HG03135 (cell line): ENCODE results near the gene C11orf58.

ENCODE experiments used
- ATAC-seq: cut with Tn5 transposase; IDR thresholded peaks from one replicate; pipeline ENCODE4 v1.9.1; 2021; ENCODE audit warnings: mild to moderate bottlenecking, moderate library complexity; ENCODE audit not compliant: unreplicated experiment

C11orf58 gene

GRCh38 chr11:16767957-16768356 lies 29.5 kb downstream of the C11orf58 start:
- no peak for ATAC-seq

DNA sequence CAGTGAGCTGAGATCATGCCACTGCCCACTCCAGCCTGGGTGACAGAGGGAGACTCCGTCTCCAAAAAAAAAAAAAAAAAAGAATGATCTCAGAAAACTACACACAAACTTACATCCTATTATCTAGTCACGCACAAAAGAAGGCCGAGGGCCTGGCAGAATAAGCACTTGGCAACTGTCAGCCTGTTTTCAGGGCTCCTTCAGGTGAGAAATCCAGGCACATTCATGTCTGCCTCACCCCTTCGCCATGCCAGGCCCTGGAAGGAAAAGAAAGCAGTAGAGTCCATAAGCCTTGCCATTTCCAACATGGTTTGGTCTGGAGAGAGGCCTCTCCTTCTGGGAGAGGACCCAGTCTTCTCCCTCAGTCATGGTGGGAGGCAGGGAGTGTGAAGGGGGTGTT lies 30.9 kb downstream of the C11orf58 start:
- ATAC-seq, result no peak

DNA sequence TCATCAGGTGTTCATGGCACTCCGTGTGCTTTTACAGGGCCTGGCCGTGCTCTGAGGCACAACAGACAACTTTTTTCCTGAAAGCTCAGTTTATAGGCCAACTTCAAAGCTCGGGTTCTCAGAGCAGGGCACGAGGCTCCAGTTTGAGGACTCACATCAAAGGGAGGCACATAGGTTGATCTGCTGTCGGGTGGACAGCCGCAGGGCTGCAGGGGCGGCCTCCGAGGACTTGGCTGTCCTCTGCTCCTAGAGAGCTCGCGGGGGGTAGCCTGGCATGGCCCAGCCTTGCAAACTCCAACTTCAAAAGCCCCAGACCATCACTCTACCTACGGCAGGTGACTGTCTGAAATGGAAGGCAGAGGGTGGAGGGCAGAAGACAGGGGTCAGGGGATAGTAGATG lies 31.6 kb downstream of the C11orf58 start:
- no peak for ATAC-seq

- no peak for ATAC-seq
Observed at GRCh38 chr11:16771350-16772140, 33.1 kb downstream of the C11orf58 start.

- ATAC-seq, result no peak
Observed at GRCh38 chr11:16772141-16772512, 33.7 kb downstream of the C11orf58 start.

DNA sequence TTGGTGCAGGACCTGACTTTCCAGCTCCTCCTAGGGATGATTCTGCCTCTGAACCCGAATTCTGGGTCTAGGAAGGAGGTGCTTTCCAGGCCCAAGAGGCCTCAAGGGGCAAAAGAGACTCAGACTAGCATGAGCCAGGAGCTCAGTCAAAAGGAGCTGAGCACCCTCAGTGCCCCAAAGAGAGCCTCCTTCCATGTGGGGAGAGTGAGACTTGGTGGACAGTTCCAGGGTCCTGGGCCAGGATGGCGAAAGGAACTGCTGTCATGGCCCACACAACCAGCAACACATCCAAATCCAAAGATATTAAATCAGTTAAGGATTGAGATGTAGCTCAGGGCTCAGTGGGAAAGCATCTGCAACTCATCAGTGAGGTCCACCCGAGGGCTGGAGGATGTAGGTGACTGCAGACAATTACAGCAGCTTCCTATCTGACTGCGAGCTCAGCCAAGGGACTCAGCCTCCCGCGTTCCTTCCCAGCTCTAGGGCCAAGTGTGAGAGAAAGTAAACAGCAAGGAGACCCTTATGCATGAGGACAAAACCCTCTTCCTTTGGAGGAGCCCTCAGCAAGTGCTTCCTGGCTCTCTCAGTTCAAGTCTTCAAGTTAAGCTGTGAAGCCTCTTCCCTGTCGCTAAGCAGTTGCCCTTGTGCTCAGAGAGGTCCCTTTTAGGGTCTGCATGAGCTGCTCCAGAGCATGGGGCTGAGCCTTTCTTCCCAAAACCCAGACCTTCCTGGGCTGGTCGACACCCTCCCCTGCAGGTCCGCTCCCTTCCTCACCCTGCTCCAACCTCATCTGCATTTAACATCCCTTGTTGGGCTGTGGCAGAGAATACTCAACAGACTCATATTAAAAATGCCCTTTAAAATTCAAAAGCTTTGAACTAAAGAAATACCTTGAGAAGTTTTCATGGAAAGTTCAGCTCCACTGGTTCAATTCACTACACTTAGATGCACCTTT lies 35.8 kb downstream of the C11orf58 start:
- ATAC-seq, result no peak

GRCh38 chr11:16774936-16775613 lies 36.6 kb downstream of the C11orf58 start:
- ATAC-seq, result no peak

GRCh38 chr11:16775614-16776283 lies 37.3 kb downstream of the C11orf58 start:
- ATAC-seq, result no peak

DNA sequence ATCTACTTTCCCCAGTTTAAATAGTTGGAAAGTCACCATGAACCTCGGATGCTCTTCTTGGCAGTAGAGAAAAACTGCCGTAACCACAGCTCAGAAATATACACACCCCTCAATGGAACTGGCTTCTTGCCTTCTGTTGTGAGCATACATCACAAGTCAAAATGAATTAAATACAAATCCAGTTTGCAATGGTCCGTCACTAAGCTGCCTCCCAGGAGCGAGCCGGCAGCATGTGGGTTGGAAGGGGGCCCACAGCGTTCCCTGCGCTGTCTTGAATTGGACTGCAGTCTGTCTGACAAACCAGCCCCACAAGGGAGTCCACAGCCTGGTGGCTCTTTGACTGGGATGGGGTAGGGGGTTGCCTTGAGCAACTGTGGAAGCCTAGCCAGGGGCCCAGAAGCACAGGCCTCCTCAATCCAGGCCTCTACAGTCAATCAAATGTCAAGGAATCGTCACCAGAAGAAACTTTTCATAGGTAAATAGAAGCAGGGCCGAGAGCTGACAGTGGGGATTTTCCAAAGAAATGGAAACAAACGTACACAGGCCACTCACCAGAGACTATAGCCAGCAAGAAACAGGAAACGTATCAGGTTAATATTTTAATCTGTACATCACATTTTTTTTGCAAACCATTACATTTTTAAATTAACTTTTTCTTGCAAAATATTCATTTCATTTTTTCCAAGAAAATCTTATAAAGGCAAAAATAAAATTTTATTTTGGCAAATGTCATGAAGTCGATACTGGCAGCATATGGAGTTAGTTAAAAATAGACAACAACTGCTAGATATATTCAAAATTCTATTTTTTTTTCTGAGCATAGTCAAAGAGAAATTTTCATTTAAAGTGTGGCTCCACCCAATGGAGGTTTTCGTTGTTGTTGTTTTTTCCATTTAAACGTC lies 38.5 kb downstream of the C11orf58 start:
- ATAC-seq, result no peak

- ATAC-seq, result no peak
Observed at GRCh38 chr11:16777613-16777975, 39.1 kb downstream of the C11orf58 start.

DNA sequence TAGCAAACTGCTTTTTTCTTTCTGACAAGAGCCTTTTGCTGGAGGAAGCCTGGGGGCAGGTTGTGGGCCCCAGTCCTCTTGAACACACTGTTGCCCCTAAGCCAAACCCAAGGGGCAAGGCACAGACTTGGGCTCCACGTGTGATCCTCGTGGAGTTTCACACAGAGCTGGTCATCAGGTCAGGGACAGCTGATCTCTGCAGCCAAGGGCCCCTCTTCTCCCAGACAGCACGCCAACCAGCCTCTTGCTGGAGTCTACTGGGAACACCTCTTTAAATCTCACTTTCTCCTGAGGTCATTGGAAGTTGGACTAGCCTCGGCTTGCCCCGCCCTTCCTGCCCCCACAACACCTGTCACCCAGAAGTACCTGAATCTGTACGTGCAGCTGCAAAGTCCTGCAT lies 39.8 kb downstream of the C11orf58 start:
- no peak for ATAC-seq

DNA sequence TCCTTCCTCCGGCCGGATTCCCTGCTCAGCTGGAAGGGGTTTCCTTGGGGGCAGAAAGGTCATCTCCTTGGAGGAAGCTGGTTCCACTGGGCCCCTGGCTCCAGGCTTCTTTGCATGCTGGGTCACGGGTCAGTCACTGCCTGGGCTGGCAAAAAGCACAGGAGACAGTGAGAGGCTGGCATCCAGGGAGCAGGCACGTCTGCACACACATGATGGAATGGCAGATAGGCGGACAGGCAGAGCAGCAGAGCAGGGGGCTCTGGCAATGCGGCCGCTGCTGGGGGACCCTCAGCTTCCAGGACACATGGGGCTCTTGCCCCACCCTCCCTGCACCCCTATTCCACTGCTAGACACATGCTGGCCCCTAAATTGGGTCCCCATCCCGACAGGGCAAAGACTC lies 40.4 kb downstream of the C11orf58 start:
- ATAC-seq, result no peak

GRCh38 chr11:16779436-16779835 lies 41.0 kb downstream of the C11orf58 start:
- no peak for ATAC-seq

GRCh38 chr11:16780146-16780545 lies 41.7 kb downstream of the C11orf58 start:
- no peak for ATAC-seq

DNA sequence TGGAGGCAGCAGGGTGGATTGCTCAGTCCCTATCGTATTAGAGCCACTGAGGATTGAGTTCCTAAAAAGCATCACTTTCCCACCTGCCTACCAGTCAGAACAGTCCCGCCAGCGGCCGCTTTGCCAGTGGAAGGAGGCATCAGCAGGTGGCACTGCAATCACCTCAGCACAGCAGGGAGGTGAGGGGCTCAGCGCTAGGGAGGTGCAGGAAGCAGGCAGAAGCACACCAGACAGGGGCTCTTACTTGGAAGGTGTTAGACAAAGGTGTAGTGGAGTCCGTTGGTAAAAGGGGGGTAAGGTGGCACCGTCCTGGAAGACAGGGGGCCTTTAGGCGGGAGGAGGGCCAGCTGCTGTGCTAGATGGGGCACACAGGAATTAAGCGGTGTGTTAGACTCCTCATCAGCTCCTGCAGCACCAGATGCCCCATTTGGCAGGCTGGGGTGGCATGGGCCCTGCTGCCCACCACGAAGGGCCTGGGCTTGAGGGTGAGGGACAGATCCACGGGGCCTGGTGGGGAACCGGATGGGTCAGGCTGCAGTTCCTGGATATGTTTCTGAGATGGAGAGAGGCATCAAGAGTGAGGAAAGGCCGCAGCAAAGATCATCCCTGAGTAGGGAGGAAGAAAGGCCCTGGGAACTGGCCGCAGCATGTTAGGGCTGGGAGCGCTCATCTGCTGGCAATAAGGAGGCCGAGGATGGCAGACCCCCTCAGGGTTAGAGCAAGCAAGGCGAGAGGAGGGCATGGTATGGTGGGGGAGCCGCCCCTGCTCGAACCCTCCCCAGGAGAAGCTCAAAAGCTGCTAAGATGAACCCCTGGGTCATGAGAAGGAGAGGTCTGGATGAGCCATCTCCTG lies 42.5 kb downstream of the C11orf58 start:
- ATAC-seq, result no peak

DNA sequence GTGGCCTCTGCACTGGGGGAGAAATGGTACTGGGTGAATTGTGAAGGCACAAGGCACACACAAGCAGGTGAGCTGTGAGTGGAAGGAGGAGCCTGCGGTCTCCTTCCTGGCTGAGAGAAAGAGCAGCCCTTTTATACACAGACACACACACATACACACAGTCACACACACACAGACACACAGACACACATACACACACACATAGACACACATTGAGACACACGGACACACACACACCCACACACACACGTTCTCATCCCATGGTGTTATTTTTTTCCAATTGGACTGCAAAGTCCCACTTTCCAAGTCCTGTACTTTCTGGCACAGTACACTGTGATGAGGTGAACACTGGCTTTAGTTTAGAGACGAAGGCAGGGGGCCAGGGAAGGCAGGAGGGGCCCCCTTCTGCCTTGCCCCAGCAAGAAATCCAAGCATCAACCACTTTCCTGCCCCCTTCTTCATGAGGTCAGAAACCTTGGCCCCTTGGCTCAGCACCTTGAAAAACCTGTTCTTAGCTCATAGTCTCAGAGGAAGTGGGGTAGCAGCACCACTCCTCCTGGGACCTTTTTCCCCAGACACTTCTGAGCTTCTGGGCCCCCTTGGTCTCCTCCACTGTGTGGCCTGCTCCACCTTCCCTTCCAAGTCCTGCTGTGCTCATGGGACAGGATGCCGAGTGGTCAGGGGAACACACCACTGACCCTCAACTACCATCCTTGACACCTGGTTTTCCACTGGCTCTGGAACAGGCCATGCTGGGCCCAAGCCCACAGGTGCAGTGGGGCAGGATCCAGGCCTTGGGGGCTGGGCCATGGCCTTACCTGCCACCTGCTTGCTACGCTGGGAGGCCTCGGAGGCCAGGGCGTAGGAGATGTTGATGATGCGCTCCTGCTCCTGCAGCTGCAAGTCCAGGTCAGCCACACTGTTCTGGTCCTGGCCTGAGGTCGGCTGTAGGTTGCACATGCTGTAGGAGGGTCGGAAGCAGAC lies 43.8 kb downstream of the C11orf58 start:
- no peak for ATAC-seq

DNA sequence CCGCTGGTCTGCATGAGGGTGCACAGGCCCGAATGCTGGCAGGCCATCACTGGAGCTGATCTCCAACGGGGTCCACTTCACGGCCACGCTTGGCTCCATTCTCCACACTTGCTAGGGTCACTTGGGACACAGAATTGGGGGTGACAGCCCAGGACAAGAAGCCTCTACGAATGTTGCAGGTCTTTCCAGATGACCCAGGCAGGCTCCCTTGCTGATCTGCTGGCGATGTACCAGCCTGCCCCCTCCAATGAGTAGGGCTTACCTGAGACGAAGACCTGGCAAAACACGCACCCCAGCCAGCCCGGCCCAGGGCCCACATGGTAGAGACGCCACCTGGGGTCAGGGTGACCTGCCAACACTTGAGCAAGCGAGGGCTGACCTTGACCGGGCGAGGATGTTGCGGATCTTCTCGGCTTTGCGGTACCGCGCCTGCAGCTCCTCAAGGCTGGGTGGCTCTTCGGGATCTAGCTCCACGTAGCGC lies 44.9 kb downstream of the C11orf58 start:
- ATAC-seq, result no peak

- no peak for ATAC-seq
Observed at GRCh38 chr11:16784097-16784496, 45.6 kb downstream of the C11orf58 start.
